GM12873 (cell line): Measurements from ENCODE around the gene ATXN1.

Experiments
- TF ChIP-seq, protein P1 (sequence below): IDR thresholded peaks from 2 replicates; pipeline ENCODE4 v1.5.1; 2012; ENCODE audit warnings: low read depth, mild to moderate bottlenecking, moderate library complexity, low read length, control low read depth; ENCODE audit not compliant: insufficient read depth; ENCODE audit errors: missing control alignments

Gene ATXN1

DNA sequence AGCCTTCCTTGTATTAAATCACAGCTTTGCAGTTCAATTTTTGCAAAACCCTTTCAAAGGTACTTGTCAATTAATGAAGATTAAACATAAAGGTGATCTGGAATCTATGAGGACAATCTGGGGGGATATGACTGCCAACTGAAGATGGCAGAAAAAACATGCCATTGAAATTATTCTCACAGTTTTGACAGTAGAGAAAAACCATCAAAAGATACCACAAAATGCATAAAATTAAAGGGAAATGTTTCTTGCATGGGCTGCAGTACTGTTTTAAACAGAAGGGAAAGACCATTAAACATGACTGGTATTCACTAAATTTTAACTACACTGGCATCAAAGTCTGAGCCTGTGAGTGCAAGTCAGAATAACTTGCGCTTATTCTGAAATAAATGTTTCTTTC, 194.2 kb downstream of the ATXN1 start:
- TF ChIP-seq, protein P1, sequence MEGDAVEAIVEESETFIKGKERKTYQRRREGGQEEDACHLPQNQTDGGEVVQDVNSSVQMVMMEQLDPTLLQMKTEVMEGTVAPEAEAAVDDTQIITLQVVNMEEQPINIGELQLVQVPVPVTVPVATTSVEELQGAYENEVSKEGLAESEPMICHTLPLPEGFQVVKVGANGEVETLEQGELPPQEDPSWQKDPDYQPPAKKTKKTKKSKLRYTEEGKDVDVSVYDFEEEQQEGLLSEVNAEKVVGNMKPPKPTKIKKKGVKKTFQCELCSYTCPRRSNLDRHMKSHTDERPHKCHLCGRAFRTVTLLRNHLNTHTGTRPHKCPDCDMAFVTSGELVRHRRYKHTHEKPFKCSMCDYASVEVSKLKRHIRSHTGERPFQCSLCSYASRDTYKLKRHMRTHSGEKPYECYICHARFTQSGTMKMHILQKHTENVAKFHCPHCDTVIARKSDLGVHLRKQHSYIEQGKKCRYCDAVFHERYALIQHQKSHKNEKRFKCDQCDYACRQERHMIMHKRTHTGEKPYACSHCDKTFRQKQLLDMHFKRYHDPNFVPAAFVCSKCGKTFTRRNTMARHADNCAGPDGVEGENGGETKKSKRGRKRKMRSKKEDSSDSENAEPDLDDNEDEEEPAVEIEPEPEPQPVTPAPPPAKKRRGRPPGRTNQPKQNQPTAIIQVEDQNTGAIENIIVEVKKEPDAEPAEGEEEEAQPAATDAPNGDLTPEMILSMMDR: no peak

DNA sequence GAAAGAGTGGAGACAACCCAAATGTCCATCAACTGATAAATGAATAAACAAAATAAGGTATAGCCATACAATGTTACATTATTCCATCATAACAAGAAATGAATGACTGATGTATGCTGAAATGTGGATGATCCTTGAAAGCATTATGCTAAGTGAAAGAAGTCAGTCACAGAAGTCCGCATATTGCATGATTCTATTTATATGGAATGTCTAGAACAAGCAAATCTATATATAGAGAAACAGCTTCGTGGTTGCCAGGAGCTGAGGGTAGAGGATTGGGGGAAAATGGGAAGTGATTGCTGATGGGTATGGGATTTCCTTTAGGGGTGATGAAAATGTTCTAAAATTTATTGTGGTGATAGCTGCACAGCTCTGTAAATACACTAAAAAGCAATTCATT, 196.8 kb downstream of the ATXN1 start:
- TF ChIP-seq, protein P1: no peak

DNA sequence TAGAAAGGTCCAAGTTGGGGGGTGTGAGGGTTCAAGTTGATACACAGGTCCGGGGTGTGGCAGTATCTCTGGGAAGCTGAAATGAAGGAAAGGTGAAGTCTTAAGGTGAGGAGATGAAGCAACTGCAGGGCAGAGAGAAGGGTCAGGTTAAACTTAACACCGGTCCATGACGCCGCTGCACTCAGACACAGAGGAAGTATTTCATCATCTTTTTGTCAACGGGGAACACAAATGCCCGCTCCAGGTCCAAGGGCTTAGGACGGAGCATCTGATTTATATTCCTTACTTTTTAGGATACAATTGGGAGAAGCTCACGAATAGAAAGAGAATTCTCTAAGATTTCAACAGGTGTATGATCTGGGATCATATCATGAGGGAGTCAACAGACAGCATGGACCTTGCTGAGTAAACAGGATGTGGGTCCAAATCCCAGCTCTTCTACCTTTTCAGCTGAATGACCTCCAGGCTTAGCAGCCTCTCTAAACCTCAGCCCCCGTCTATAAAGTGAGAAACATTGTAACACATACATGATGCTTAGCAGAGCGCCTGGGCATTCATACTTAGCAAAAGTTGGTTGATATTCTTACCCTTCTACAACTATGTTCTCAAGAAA, 197.5 kb downstream of the ATXN1 start:
- TF ChIP-seq, protein P1: no peak

DNA sequence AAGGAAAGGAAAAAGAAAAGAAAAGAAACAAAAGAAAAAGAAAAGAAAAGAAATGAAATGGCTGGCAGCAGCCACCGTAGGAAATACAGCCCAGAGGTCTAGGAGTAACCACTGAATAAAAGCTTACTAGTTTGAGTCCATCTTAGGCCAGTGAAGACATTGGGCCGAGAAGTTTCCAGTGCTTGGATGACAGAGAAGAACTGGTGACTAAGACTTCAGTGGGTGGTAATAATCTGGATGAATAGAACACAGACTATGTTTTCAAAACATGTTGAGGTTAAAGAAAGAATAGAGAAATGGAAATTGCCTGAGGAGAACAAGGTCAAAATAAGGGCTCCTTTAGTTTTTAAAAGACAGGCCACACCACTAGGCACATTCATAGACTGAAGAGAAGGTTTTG, 198.8 kb downstream of the ATXN1 start:
- TF ChIP-seq, protein P1: no peak

DNA sequence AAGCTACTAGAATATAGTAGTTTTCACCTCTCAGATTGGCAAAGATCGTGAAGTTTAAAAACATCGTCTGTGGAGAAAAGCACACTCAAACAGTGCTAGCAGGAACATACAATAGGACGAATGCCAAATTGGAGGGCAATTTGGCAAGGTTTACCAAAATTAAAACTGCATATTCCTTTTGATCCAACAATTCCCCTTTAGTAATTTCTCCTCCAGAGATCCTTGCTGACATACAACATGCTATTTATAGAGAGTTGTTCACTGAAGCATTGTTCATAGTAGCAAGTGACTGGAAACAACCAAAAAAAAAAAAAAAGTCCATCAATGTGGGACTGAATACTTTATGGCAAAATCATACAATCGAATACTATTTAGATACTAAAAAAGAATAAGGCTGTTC, 202.2 kb downstream of the ATXN1 start:
- TF ChIP-seq, protein P1: no peak

DNA sequence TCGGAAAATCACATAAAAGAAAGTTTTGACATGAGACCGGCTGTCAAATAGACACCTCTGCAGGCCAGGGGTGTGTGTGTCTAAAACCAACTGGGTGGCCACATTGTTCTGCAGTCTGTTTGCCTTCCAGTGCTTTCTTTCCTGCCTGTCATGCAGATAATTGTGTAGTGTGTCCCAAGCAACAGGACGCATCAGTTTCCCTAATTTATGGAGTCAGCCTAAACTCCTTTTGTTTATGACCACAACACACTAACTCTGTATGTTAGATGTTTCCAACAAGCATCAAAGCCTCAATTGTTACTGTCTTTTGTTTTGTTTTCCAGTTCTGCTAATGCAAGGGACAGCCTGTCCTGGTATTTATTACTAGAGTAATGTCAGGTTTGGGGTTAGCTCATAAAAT, 205.7 kb downstream of the ATXN1 start:
- TF ChIP-seq, protein P1: no peak

DNA sequence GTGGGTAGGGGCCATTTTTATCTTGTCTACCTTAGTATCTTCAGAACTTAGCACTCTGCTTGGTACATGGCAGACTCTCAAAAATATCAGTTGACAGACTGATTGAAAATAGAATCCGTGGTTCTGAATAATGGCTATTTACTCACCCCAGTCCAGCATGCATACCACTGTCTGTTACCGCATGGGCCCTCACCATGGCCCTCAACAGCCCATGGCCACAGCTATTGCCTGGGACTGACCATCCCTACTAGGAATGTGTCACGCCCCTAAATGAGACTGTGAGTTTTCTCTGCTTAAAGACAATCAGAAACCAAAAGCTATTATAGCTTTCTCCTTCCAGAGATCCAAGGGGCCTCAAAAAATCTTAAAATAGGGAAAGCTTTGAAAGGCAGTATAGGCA, 207.7 kb downstream of the ATXN1 start:
- TF ChIP-seq, protein P1: no peak
